Middle frontal gyrus (tissue), 1 donor: ENCODE measurements around the gene AFF2.

Source experiments
- DNase-seq: peaks from one replicate; pipeline ENCODE4 v3.0.0-alpha.2; 2015; ENCODE audit warnings: low spot score; ENCODE audit errors: extremely low spot score

AFF2 gene

GRCh38 chrX:148580016-148580415 lies 79.6 kb downstream of the AFF2 start:
- no peak for DNase-seq

DNA sequence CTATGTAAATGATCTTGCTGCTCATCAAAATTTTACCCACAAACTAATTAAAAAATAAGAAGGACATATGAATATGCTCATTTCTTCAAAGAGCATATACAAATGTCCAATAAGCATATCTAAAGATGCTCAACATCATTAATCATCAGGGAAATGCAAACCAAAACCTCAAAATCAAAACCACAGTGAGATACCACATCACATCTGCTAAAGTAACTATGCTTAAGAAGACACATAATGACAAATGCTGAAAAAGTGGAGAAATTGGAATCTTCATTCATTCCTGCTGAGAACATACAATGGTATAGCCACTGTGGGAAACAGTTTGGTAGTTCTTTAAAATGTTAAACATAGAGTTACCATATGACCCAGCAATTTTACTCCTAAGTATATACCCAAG lies 81.9 kb downstream of the AFF2 start:
- DNase-seq: no peak

DNA sequence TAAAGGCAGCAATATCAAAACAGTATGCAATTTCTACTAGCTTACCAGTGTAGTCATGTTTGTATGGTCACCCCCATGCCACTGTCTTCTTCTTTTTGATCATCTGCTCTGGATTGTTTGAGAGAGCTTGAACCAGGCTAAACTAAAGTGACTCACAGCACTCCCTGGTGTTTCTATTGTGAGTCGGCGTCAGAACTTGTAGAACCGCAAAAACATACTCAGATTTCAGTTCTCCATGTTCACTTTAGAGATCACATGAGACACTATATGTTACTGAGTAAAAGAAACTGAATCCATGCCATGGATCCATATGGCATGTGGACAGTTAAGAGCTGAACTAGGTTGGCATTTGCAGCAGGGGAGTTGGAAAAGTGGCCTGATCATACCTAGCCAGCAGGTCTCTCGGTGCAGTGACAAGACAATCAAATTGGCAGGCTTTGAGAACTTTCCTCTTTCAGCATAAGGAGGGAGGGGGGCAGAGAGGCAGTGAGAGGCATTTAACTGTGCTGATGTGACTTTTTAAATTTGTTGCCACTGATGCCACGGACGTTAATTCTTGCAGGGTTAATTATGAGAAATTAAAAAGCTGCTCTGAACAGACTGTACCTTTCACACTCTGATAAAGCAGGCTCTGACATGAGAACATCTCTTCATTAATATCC lies 88.4 kb downstream of the AFF2 start:
- no peak for DNase-seq

DNA sequence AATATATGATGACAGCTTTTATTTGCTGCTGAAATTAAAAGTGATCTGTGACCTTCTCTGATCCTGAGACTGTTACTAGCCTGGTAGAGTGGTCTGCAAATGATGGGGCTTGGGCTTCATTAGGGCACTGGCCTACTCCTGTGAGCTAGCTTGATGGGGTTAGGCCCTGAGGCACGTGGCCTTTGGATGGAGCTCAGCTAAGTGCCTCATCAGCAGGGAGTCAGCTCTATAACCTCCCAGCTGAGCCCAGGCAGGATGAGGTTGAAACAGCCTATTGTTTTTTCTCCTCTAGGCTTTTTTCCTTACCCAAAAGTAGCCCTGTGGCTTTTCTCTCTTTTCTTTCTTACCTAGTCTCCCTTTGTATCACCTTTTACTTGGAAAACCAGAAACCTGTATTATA lies 92.2 kb downstream of the AFF2 start:
- no peak for DNase-seq

- no peak for DNase-seq
Observed at GRCh38 chrX:148593146-148593545, 92.7 kb downstream of the AFF2 start.

- DNase-seq: no peak
Observed at GRCh38 chrX:148593987-148594386, 93.6 kb downstream of the AFF2 start.

DNA sequence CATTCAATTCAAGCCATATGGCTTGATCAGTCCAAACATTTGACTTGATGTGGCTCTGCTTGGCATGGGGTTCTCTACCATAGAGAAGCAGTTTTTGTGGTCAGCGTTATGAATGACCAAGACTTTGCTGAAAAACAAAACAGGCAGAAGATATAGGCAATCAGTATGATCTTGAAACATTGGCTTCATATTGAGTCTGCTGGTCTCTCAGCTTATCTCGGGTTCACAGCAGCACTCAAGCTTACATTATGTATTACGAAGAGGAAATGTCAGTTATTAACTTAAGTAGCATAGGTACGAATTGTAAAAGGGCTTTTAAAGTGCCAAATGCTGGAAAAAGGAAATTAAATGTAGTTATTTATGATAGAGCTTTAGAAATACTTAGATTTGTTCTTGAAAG lies 99.0 kb downstream of the AFF2 start:
- DNase-seq: no peak

GRCh38 chrX:148600131-148600530 lies 99.7 kb downstream of the AFF2 start:
- no peak for DNase-seq

DNA sequence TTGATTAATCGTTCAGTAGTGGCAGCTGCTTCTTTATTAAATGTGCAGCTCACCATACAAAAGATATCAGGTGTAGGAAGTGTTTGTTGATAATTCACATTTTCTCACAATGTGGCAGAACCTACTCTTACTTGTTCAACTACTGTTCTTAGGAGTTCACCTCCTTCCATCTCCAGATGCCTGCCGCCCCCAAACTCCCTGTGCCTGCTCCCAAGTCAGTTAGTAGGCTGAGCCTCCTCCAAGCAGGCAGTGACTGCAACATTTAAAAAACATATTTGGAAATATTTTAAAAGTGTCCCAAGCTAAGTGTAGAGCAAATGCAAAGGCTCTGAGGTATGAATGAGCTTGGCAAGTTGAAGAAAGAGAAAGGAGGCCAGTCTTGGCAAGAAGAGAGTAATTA lies 100.2 kb downstream of the AFF2 start:
- DNase-seq: no peak

GRCh38 chrX:148601034-148601433 lies 100.6 kb downstream of the AFF2 start:
- no peak for DNase-seq

DNA sequence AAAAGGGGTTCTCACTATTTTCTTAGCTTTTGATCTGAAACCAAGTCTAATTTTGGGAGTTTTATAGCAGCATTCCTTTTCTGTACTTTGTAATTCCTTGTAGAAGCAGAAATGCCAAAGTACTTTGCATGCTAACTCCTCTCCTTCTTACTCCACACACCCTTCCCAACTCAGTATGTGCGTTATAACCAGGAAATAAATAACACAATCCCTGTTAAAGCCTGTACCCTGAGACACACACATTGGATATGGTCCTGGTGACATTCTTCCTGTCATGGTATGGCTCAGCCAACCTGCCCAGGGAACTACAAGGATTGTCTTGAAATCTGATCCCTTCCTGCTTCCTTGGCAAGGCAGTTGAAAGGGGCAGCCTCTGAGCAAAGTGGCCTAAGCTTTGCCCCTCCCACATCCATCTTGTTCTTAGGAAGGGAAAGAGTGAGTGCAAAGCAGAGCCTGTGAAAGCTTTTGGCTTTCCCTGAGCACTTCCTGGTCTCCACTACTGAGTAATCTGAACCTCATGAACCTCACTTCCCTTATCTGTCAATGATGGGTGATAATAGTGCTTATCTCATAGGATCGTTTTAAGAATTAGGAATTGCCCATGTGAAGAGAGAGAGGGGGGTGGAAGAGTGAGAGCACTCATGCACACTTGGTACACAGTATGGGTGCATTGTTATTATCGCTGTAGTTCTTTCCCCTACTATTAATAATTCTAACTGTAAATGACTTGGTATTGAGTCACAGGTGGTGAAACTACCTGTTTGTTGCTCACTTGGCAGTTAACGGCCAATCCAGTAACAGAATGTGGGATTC lies 109.3 kb downstream of the AFF2 start:
- DNase-seq: no peak

DNA sequence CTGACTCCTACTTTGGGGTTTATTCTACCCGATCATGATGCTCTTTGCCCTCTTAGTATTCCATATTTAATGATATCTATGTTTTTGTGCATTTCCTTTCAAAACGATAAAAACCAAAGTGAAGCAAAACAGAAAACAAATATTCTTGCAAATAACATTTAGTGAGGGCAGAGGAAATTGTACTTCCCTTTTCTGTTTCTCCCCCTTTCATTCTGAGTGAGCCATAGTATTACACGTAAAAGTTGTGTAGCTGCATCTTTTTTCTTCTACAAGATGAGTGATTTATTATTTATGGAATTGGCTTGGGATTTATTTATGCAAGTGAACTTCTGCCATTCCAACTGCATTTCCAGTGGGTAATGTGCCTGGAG lies 109.9 kb downstream of the AFF2 start:
- DNase-seq: no peak

DNA sequence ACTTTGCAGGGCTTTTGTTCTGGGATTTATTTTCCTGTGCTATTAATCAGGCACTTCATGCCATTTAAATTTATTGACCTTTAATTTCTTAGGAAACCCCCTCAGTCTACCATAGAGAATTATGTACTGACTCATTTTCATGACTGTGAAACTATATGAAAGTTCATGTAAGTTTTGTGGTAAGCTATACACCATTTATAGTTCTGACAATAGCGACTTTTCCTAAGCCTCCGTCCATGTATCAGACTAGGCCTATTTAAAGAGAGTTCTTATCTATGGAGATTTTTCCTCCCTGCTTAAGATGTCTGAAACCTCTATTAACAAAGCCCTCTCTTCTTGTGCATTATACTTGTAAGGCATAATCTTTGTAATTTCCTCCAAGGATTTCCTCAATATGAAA lies 111.6 kb downstream of the AFF2 start:
- no peak for DNase-seq

DNA sequence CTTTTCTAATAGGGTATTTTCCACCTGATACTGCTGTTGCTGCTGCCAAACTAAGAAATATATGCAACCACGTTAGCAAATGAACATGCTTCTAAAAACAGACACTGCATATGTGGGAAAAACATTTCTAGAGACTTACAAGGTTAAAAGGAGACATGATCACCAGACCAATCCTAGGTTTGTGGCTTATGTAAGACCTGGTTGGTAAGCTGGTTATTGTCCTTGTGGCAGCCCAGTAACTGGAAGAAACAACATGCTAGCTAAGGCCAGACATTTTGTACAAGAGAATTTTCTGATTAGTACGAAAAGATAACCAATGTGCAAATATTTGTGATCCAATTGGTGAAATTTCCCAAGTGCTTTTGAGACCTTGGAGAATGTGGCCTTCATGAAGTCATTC lies 112.0 kb downstream of the AFF2 start:
- no peak for DNase-seq

- DNase-seq: no peak
Observed at GRCh38 chrX:148613636-148614035, 113.2 kb downstream of the AFF2 start.

- no peak for DNase-seq
Observed at GRCh38 chrX:148615491-148615890, 115.1 kb downstream of the AFF2 start.

DNA sequence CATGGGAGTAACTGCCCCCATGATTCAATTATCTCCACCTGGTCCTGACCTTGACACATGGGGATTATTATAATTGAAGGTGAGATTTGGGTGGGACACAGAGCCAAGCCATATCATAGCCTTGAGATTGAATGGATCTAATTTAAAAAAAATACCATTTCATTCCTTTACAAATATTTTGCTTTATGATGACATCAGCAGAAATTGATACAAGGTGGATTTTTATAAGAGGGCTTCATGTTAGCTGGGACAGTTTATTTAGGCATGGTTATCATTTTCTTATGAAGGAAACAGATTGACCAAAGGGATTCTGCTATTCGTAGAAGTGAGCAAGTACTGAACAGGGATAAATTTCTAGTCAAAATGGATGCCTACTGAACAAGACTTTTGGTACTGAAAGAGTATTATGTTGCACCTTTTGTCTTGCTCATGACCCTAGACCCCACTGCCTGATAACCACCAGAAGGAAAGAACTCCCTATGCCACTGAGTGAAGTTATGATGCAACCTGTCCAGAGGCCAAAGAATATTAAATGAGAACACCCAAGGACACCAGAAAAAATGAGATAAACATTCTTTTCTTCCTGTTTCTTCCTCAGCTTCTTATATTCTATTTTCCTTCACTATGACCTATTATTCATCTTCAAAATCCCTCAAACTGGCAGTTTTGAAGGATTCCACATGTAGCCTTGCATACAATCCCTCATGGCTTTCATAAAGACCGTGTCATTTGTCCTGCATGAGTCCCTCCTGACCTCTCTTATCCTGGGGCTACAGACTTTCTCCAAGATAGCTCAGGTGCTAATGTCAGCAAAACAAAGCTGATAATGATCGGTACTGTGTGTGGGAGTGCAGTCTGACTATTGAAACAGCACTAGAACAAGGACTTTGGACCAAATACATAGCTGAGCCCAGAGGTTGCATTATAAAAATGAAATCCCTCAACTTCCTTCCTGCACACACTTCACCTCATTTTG lies 118.3 kb downstream of the AFF2 start:
- DNase-seq: no peak

DNA sequence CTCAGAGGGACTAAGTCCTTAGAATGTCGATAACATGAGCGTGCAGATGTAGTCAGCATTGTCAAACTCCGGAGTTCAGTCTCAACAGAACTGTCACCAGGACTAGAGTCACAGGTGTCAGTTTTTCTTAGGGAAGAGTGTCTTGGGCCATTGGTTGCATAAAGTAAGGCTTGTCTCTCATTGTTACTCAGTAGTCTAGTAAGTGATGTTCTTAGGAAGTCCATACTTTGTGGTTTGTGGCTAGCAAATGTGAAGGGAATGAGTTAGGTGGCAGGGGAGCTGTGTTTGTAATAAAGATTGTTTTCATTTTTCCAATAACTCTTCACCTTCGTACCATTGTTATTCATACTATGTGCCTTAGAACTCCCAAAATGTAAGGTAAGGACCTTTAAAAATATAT lies 119.6 kb downstream of the AFF2 start:
- DNase-seq: no peak

GRCh38 chrX:148624951-148625474 lies 124.6 kb downstream of the AFF2 start:
- DNase-seq: no peak

- DNase-seq: no peak
Observed at GRCh38 chrX:148628621-148629020, 128.2 kb downstream of the AFF2 start.

- no peak for DNase-seq
Observed at GRCh38 chrX:148629434-148629833, 129.0 kb downstream of the AFF2 start.

DNA sequence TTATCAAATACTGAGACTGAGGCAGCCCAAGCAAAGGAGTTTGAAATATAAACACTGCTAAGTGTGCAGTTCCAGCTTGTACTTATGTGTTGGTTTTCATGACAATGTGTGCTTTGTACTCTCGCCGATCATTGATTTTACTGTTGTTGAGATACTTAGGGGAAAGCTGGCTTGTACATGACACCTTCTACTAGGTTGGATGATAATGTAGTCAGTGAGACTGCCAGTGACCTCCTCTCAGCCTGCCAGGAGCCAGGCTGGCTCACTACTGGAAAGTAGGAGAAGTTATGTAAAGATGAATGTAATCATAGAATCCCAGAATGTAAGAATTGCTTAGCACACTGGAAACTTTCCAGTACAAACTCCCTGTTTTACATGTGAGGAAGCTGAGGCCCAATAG lies 132.0 kb downstream of the AFF2 start:
- no peak for DNase-seq
